Measurements from ENCODE around the gene CDRT4.

DNA sequence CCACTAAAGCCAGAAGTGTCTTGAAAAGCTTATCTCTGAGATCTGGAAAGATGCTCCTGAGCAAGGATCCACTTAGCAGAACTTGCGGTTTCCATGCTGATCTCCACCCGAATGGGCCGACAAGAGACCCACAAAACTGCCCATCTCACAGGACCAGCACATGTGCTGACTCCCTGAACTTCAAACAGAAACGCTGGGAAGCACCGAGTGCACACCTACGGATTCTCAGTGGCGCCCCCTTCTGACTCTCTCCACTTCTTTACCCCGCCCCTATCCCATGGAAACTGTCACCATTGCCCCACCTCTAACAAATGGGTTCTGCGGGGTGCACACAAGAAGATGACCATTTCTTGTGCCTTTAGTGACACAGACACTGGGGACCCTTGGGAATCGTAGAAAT lies 21.4 kb downstream of the CDRT4 start:
- TF ChIP-seq CTCF (IDR thresholded peaks at IDR 0.05) (no peak), POLR2A (IDR thresholded peaks at IDR 0.05) (no peak)
